NCI-H146 (cell line): ENCODE data around the gene GABBR2.
"Not testable (repeated sequence)": the region's sequence is repeated elsewhere in the genome, so short reads cannot be mapped to it uniquely, and the experiment has no call there.

ENCODE experiments used
- DNase-seq: peaks from one replicate; lab custom pipeline; 2025; lab: John Stamatoyannopoulos, UW

The GABBR2 gene

DNA sequence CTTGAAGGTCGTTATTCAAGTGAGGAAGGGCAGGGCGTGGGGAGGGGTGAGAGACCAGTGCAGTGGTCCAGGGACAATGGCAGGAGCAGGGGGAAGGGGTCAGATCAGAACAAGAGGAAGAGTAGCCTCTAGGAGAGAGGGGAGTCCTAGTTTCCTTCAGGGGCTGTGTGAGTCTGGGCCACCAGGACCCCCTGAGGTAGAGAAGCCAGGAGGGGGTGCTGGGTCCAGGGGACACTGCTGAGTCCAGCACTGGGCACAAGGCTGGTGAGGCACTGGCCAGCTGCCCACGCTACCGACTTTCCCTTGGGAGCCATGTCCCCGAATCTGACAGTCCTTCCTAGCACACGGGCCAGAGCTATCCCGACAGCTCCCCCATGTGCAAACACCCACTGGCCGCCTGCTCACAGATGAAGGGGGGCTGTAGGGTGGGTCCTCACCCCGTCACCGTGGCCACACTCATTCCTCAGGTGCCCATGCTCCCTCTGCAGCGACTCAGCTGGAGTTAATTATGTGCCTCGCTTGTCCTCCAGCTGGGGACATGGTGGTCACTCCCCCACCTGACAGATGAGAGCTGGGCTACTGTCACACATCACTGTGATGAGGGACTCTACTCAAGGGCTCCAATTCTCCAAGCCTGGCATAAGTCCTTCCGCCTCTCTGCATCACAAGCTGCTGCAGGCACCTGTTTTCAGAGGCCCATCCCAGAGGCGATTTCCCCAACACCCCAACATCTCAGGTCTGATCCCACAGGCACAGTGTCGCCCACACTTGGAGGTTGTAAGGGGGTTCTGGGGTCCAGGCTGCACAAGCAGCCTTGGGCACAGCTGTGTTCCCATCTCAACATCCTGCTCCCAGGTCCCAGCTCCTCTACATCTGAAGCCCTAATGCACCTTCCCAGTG, 115.1 kb downstream of the GABBR2 start:
- no peak for DNase-seq

- no peak for DNase-seq
Observed at GRCh38 chr9:98591696-98592095, 117.0 kb downstream of the GABBR2 start.

- no peak for DNase-seq
Observed at GRCh38 chr9:98590101-98590500, 118.6 kb downstream of the GABBR2 start.

DNA sequence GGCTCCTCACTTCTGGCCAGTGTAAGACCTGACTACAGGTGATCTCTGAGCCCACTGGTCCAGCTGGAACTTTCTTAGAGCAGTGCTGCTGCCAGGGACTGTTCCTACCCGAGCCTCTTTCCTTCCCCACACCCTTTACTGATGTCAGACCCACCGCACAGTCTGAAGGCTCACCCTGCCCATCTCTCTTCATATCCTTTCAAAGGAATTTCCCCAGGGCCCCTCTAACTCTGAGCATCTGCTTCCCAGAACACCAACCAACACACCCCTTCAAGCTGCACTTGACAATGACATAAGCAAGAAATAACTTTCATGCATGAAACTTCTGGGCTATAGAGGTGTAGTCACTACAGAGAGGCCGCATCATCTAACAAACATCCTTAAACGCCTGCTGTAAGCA, 119.6 kb downstream of the GABBR2 start:
- no peak for DNase-seq

DNA sequence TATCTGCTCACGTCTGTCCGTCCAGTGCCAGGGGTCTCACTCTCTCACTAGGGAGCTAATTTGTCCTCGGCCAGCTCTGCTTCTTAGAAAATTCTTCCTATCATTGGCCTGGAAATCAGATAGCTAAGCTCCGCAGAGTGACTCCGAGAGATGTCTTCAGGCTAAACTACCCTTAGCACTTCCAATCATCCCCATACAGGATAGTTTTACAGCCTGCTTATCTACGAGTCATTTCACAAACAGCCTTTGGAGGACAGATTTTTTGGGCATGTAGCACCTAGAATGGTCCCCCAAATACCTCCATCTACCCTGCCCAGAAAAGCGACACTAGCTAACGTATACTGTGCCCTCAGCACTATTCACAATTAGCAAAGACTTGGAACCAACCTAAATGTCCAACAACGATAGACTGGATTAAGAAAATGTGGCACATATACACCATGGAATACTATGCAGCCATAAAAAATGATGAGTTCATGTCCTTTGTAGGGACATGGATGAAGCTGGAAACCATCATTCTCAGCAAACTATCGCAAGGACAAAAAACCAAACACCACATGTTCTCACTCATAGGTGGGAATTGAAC, 123.8 kb downstream of the GABBR2 start:
- DNase-seq = not testable (repeated sequence)

GRCh38 chr9:98584059-98584458, 124.7 kb downstream of the GABBR2 start:
- no peak for DNase-seq

GRCh38 chr9:98583417-98583816, 125.3 kb downstream of the GABBR2 start:
- no peak for DNase-seq

GRCh38 chr9:98580956-98581355, 127.8 kb downstream of the GABBR2 start:
- no peak for DNase-seq

GRCh38 chr9:98579700-98580099, 129.0 kb downstream of the GABBR2 start:
- DNase-seq = no peak

GRCh38 chr9:98577446-98577845, 131.3 kb downstream of the GABBR2 start:
- DNase-seq = no peak

GRCh38 chr9:98576859-98577258, 131.9 kb downstream of the GABBR2 start:
- no peak for DNase-seq

DNA sequence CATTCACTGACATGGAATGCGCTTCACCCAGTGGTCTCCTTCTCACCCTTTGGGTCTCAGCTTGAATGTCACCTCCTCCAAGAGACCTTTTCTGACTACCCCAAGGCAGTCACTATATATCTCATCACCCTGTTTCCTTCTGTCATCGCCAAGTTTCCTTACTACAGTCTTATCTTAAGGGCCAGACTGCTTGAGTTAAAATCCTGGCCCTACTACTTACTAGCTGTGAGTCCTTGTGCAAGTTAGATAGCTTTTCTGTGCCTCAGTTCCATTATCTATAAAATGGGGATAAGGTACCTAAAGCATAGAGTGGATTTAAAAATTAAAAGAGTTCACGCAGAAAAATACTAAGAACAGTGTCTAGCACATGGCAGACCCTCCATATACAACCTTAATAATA, 132.4 kb downstream of the GABBR2 start:
- no peak for DNase-seq

GRCh38 chr9:98575379-98576346, 133.1 kb downstream of the GABBR2 start:
- DNase-seq = no peak

- DNase-seq = no peak
Observed at GRCh38 chr9:98573749-98574278, 134.9 kb downstream of the GABBR2 start.

DNA sequence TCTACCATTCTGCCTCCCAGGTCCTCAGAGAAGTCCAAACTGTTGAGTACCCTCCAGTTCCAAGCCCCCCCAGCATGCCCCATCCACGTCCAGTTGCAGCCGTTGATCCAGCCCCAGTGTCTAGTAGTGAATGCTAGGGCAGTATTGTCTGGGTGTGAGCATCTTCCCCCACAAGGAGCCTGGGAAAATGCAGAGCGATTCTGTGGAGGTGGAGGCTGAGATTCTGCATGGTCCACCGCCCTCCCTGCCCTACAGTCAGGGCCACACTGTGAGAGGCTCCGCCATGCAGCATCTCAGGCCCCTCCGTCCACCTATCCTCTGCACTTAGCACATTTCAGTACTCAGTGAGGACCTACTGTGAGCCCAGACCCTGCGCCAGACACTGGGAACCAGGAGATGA, 135.9 kb downstream of the GABBR2 start:
- DNase-seq = no peak

DNA sequence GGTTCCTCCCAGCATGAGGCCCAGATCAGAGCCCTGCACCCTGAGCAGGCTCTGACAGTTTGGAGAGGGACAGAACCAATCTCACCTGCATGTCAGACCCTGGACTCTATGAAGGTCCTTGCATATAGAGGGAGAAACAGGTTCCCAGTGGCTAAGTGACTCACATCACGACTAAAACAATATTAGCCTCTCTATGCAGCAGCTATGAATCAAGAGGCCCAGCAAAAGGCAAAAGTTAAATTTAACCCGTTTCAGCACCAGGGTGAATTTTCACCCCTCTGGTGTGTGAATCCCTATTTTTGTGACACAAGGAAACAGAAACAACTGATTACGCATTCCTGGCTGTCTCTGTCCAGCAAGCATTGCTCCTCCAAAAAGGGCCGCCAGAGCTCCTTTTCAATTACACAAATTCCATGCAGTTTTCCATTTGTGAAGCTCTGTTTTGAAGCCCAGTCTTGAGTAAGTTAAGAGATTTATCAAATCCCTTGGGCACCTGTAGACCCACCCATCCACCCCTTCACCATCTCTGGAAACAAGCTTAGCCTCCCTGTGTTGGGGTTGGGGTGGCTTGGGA, 136.6 kb downstream of the GABBR2 start:
- DNase-seq = no peak

DNA sequence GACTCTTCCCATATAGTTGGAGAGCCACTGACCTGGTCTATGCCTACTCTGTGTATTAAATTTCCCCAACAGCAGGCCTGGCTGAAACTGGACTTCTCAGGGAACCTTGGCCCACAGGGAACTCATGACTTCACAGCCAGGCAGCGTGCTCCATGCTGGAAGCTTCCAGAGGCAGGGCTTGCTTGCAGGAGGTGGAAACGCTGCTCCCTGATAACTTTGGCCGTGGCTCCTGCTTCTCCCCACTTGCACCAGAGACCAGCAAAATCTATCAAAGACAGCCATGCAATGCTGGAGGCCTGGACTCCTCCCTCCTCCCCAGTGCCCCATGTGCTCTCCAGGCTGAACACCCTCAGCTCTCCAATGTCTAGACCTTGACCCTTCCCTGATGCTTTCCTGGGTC, 137.1 kb downstream of the GABBR2 start:
- no peak for DNase-seq

GRCh38 chr9:98570663-98571440, 137.9 kb downstream of the GABBR2 start:
- DNase-seq = no peak

GRCh38 chr9:98570055-98570454, 138.7 kb downstream of the GABBR2 start:
- no peak for DNase-seq

- no peak for DNase-seq
Observed at GRCh38 chr9:98569491-98569890, 139.2 kb downstream of the GABBR2 start.

GRCh38 chr9:98568909-98569469, 139.7 kb downstream of the GABBR2 start:
- no peak for DNase-seq
